Activated T-helper 1 cell treated with anti-CD3 and anti-CD28 coated beads, Interleukin-12 subunit alpha, Interleukin-12 subunit beta, Interleukin-2, Interleukin-4 antibody, amounts not matched to agents 30 ng/mL and 10 ng/mL and 1 ng/mL, durations not matched to agents 14 hours and 24 hours and 36 hours (primary cell): ENCODE data around the gene GRHPR. TPM values are rescaled to one million over a fixed set of nuclear protein-coding genes. Genes with fewer than 3 reads are reported as not detected.

Experiments used
- DNase-seq: peaks from one replicate; pipeline ENCODE4 v3.0.0; 2021; ENCODE audit warnings: low spot score
- H3K27ac Mint-ChIP-seq: one replicate; pipeline ENCODE4 v1.8.0; 2021; ENCODE audit warnings: mild to moderate bottlenecking, mixed read lengths
- H3K27me3 Mint-ChIP-seq: one replicate; pipeline ENCODE4 v1.8.0; 2022; ENCODE audit warnings: mild to moderate bottlenecking, moderate library complexity, mixed read lengths; ENCODE audit not compliant: insufficient read depth
- H3K36me3 Mint-ChIP-seq: one replicate; pipeline ENCODE4 v1.8.0; 2021; ENCODE audit warnings: low read depth, mixed read lengths
- H3K4me1 Mint-ChIP-seq: one replicate; pipeline ENCODE4 v1.8.0; 2021; ENCODE audit warnings: low read depth, mixed read lengths
- H3K4me3 Mint-ChIP-seq: one replicate; pipeline ENCODE4 v1.8.0; 2021; ENCODE audit warnings: mild to moderate bottlenecking, moderate library complexity, mixed read lengths
- H3K9me3 Mint-ChIP-seq: one replicate; pipeline ENCODE4 v1.8.0; 2021; ENCODE audit warnings: mixed read lengths
- intact Hi-C: fragments of 100-400 bp; cut with micrococcal nuclease; formaldehyde crosslinking; loops from one replicate; pipeline ENCODE4 v1.15.1; 2024
- total RNA-seq: library from RNA; stranded (reverse); gene quantifications from 2 replicates; pipeline ENCODE4 v1.2.3, GENCODE V29; 2022

GRHPR gene
- total RNA-seq, 1 donor from 2014 or later, result 74.8 TPM

GRCh38 chr9:37432020-37432419 is 9.5 kb downstream of the GRHPR start:
- H3K27me3 Mint-ChIP-seq, result no peaks in the 10 kb centered on the region
- H3K4me3 Mint-ChIP-seq, result no peak overlapping the region
- intact Hi-C loops, result no loop called here
- no peak overlapping the region for H3K27ac Mint-ChIP-seq
- H3K9me3 Mint-ChIP-seq, result no peaks in the 10 kb centered on the region
- H3K4me1 Mint-ChIP-seq, result peaks cover 5% of the 10 kb centered on the region
- no peak for DNase-seq
- H3K36me3 Mint-ChIP-seq, result peaks cover 11% of the 10 kb centered on the region

DNA sequence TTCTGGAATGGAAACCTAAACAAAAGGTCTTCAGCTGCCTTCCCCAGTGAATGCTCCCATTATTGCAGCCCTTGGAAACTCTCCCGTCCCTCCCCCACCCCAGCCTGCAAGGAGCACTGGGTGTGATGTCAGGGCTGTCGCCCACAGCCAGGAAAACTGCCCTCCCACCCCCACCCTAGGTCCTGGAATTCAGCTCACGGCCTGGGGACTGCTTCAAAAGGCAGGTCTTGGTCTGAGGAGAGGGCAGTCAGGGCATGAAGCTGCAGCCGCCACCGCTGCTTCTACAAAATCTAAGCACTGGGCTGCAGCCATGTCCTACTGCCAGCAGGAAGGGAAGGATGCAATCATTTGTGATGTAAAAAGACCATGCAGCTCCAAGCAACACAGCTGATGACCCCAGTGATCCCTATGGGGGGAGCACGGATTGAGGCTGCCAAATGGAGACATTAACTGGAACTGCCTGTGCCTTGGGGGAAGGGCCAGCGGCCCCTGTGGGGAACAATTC is 11.4 kb downstream of the GRHPR start:
- no peak overlapping the region for H3K27ac Mint-ChIP-seq
- no peak overlapping the region for H3K4me3 Mint-ChIP-seq
- intact Hi-C loops, result no loop called here

DNA sequence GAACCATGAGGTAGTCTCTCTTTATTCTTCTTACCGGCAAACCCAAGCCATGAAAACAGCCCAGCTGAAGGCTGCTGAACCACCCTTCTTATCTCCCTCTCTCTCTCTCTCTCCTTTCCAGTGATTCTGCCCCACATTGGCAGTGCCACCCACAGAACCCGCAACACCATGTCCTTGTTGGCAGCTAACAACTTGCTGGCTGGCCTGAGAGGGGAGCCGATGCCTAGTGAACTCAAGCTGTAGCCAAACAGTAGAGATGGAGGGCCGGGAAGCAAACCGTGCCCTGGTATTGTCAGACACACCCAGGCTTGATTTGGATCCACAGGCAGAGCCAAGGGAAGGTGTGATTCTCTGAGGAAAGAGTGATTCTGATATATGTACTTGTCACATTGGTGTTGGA is 14.0 kb downstream of the GRHPR start:
- H3K4me1 Mint-ChIP-seq, result peaks cover 5% of the 10 kb centered on the region
- H3K36me3 Mint-ChIP-seq, result peaks cover 29% of the 10 kb centered on the region
- H3K4me3 Mint-ChIP-seq, result no peak overlapping the region
- no peaks in the 10 kb centered on the region for H3K9me3 Mint-ChIP-seq
- DNase-seq, result no peak
- H3K27ac Mint-ChIP-seq, result no peak overlapping the region
- H3K27me3 Mint-ChIP-seq, result no peaks in the 10 kb centered on the region
- intact Hi-C loops, result no loop called here

More for the DNA sequence above, 11.4 kb downstream of the GRHPR start:
- H3K9me3 Mint-ChIP-seq, result no peaks in the 10 kb centered on the region
- peaks cover 5% of the 10 kb centered on the region for H3K4me1 Mint-ChIP-seq
- H3K27me3 Mint-ChIP-seq, result no peaks in the 10 kb centered on the region
- H3K36me3 Mint-ChIP-seq, result peaks cover 22% of the 10 kb centered on the region
- no peak for DNase-seq

GRCh38 chr9:37437010-37437409 is 14.5 kb downstream of the GRHPR start:
- intact Hi-C loops, result no loop called here
- Mint-ChIP-seq H3K36me3 (peaks cover 32% of the 10 kb centered on the region), H3K27me3 (no peaks in the 10 kb centered on the region), H3K27ac (peak overlapping the region; percentile 53), H3K4me1 (peaks cover 5% of the 10 kb centered on the region), H3K4me3 (no peak overlapping the region), H3K9me3 (no peaks in the 10 kb centered on the region)
- no peak for DNase-seq

- Mint-ChIP-seq H3K4me1 (peaks cover 4% of the 10 kb centered on the region), H3K4me3 (no peak overlapping the region), H3K9me3 (no peaks in the 10 kb centered on the region), H3K27me3 (no peaks in the 10 kb centered on the region), H3K36me3 (peaks cover 34% of the 10 kb centered on the region), H3K27ac (no peak overlapping the region)
- intact Hi-C loops, result no loop called here
- DNase-seq, result no peak
These were observed 15.1 kb downstream of the GRHPR start for GRCh38 chr9:37437621-37438020.

DNA sequence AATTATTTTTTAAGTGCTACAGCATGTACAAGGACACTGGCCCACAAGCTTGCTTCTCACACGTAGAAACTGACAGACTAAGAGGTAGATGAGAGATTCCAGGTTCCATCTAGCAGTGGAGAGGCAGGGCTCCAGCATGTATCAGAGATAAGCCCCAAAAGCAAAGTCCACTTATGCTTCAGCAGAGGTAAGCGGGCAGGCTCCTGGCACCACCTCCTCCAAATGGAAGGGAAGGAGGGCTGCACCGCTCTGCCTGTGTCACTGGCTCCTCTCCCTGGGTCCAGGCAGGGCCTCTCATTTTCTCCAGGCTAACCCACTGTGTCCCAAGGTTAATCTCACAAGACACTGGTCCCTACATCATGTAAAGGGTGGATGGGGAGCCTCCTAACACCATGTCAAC is 15.9 kb downstream of the GRHPR start:
- Mint-ChIP-seq H3K36me3 (peaks cover 34% of the 10 kb centered on the region), H3K9me3 (no peaks in the 10 kb centered on the region), H3K4me1 (no peaks in the 10 kb centered on the region), H3K4me3 (no peak overlapping the region), H3K27me3 (no peaks in the 10 kb centered on the region), H3K27ac (no peak overlapping the region)
- intact Hi-C loops, result no loop called here
- DNase-seq, result no peak

- Mint-ChIP-seq H3K27ac (no peak overlapping the region), H3K4me1 (peaks cover 13% of the 10 kb centered on the region)
- no peak for DNase-seq
These were observed 19.4 kb downstream of the GRHPR start for GRCh38 chr9:37441776-37442370.

DNA sequence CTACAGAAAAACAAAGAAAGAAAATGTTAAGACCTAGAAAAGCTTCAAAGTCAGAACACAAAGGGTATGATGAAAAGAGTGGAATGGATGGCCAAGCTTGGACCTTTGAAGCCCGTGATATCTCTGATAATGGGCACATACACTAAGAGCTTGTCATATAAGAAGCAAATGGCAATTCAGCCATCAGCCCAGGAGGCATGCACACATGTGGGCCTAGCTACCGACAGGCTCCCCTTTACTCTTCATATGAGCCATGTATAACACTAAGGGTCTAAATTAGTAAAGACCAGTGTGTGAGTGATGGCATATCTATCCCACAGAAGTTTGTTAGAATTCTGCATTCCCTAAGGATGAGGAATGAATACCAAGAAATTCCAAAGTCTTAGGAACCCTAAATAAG is 20.1 kb downstream of the GRHPR start:
- intact Hi-C loops, result no loop called here
- no peak overlapping the region for H3K4me3 Mint-ChIP-seq
- no peak overlapping the region for H3K27ac Mint-ChIP-seq
- no peaks in the 10 kb centered on the region for H3K9me3 Mint-ChIP-seq
- H3K27me3 Mint-ChIP-seq, result no peaks in the 10 kb centered on the region
- H3K4me1 Mint-ChIP-seq, result peaks cover 16% of the 10 kb centered on the region
- H3K36me3 Mint-ChIP-seq, result peaks cover 33% of the 10 kb centered on the region
- DNase-seq, result no peak

More at GRCh38 chr9:37441776-37442370, 19.4 kb downstream of the GRHPR start:
- intact Hi-C loops, result no loop called here
- no peak overlapping the region for H3K4me3 Mint-ChIP-seq
- H3K27me3 Mint-ChIP-seq, result no peaks in the 10 kb centered on the region
- H3K36me3 Mint-ChIP-seq, result peaks cover 37% of the 10 kb centered on the region
- no peaks in the 10 kb centered on the region for H3K9me3 Mint-ChIP-seq

DNA sequence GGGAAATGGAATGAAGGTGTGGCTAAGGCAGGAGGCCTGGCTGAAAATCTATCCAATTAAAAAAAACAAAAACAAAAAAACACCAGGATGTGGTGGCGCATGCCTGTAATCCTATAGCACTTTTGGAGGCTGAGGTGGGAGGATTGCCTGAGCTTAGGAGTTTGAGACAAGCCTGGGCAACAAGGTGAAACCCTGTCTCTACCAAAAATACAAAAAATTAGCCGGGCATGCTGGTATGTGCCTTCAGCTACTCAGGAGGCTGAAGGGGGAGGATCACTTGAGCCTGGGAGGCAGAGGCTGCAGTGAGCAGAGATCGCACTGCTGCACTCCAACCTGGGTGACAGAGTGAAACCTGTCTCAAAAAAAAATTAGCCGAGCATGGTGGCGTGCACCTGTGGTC is 21.1 kb downstream of the GRHPR start:
- H3K4me1 Mint-ChIP-seq, result peaks cover 16% of the 10 kb centered on the region
- H3K9me3 Mint-ChIP-seq, result no peaks in the 10 kb centered on the region
- H3K27ac Mint-ChIP-seq, result no peak overlapping the region
- intact Hi-C loops, result no loop called here
- no peaks in the 10 kb centered on the region for H3K27me3 Mint-ChIP-seq
- H3K36me3 Mint-ChIP-seq, result peaks cover 26% of the 10 kb centered on the region
- no peak for DNase-seq
- no peak overlapping the region for H3K4me3 Mint-ChIP-seq

GRCh38 chr9:37444890-37445289 is 22.4 kb downstream of the GRHPR start:
- H3K27ac Mint-ChIP-seq, result no peak overlapping the region
- peaks cover 16% of the 10 kb centered on the region for H3K4me1 Mint-ChIP-seq
- H3K27me3 Mint-ChIP-seq, result no peaks in the 10 kb centered on the region
- H3K9me3 Mint-ChIP-seq, result no peaks in the 10 kb centered on the region
- DNase-seq, result no peak
- intact Hi-C loops, result no loop called here
- H3K4me3 Mint-ChIP-seq, result no peak overlapping the region
- H3K36me3 Mint-ChIP-seq, result peaks cover 18% of the 10 kb centered on the region

DNA sequence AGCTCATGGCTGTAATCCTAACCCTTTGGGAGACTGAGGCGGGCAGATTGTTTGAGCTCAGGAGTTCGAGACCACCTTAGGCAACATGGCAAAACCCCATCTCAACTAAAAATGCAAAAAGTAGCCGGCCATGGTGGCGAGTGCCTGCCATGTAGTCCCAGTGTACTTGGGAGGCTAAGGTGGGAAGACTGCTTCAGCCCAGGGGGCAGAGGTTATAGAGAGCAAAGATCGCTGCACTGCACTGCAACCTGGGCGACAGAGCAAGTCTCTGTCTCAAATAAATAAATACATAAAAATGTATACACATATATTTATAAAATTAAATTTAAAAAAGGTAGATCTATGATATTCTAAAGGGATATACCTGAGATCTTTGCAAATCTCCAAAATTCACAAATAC is 23.3 kb downstream of the GRHPR start:
- Mint-ChIP-seq H3K9me3 (no peaks in the 10 kb centered on the region), H3K27me3 (no peaks in the 10 kb centered on the region), H3K36me3 (peaks cover 22% of the 10 kb centered on the region), H3K4me3 (no peak overlapping the region), H3K27ac (no peak overlapping the region), H3K4me1 (peaks cover 16% of the 10 kb centered on the region)
- intact Hi-C loops, result no loop called here
- DNase-seq, result no peak

- Mint-ChIP-seq H3K27ac (peak overlapping the region; percentile 29), H3K9me3 (no peaks in the 10 kb centered on the region), H3K4me3 (no peak overlapping the region), H3K27me3 (no peaks in the 10 kb centered on the region), H3K4me1 (peaks cover 16% of the 10 kb centered on the region), H3K36me3 (peaks cover 19% of the 10 kb centered on the region)
- intact Hi-C loops, result no loop called here
- DNase-seq, result no peak
These were observed 23.9 kb downstream of the GRHPR start for GRCh38 chr9:37446401-37446800.

DNA sequence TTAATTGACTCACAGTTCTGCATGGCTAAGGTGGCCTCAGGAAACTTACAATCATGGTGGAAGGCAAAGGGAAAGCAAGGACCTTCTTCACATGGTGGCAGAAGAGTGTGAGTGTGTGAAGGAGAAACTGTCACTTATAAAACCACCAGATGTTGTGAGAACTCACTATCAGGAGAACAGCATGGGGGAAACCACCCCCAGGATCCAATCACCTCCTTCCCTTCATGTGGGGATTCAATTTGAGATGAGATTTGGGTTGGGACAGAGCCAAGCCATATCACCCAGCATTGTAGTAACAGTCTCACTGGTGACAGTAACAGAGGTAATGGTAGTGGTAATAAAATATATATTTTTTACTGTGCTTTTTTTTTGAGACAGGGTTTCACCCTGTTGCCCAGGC is 24.6 kb downstream of the GRHPR start:
- no peaks in the 10 kb centered on the region for H3K9me3 Mint-ChIP-seq
- DNase-seq, result no peak
- no peak overlapping the region for H3K27ac Mint-ChIP-seq
- H3K36me3 Mint-ChIP-seq, result peaks cover 12% of the 10 kb centered on the region
- no peak overlapping the region for H3K4me3 Mint-ChIP-seq
- H3K27me3 Mint-ChIP-seq, result no peaks in the 10 kb centered on the region
- intact Hi-C loops, result no loop called here
- peaks cover 16% of the 10 kb centered on the region for H3K4me1 Mint-ChIP-seq
